Suprapubic skin (tissue), 4 donors: ENCODE data around the gene ATP5F1E. TPM values are rescaled to one million over a fixed set of nuclear protein-coding genes. Genes with fewer than 3 reads are reported as not detected.

ENCODE experiments used
- DNase-seq, 2 donors: peaks; one replicate each; pipeline ENCODE4 v3.0.0-alpha.2; 2019; ENCODE audit warnings: low spot score in 2 of 2
- H3K27ac ChIP-seq: fragments of 200-600 bp; sonication (generic); one replicate; pipeline ENCODE4 v1.5.1; 2019
- H3K27me3 ChIP-seq: fragments of 200-600 bp; sonication (generic); one replicate; pipeline ENCODE4 v1.5.1; 2019
- H3K36me3 ChIP-seq: fragments of 200-600 bp; sonication (generic); one replicate; pipeline ENCODE4 v1.5.1; 2019
- H3K4me1 ChIP-seq: fragments of 200-600 bp; sonication (generic); one replicate; pipeline ENCODE4 v1.5.1; 2019
- H3K4me3 ChIP-seq: fragments of 200-600 bp; sonication (generic); one replicate; pipeline ENCODE4 v1.5.1; 2019; ENCODE audit warnings: mild to moderate bottlenecking
- H3K9me3 ChIP-seq: fragments of 200-600 bp; sonication (generic); one replicate; pipeline ENCODE4 v1.5.1; 2019
- CTCF ChIP-seq, 2 donors: fragments of 200-600 bp in 1 of 2; fragments of 450-650 bp in 1 of 2; sonication (generic) in 1 of 2; IDR thresholded peaks; one replicate each; pipeline ENCODE4 v1.5.1; 2016 to 2019; ENCODE audit warnings: antibody characterized with exemption in 2 of 2, mild to moderate bottlenecking in 1 of 2, moderate library complexity in 1 of 2
- EP300 ChIP-seq: sonication (generic); formaldehyde crosslinking; IDR thresholded peaks from one replicate; pipeline ENCODE4 v1.6.1; 2017; ENCODE audit warnings: antibody characterized with exemption
- POLR2A ChIP-seq, 2 donors: fragments of 450-650 bp; IDR thresholded peaks; one replicate each; pipeline ENCODE4 v1.6.1; 2017; ENCODE audit warnings: antibody characterized with exemption in 2 of 2, mild to moderate bottlenecking in 2 of 2, moderate library complexity in 2 of 2
- POLR2AphosphoS5 ChIP-seq, 3 donors: sonication (generic); formaldehyde crosslinking; IDR thresholded peaks; one replicate each; pipeline ENCODE4 v1.6.1; 2017; ENCODE audit warnings: antibody characterized with exemption in 3 of 3
- WGBS: methylation state at CpG from one replicate; pipeline ENCODE4 v1.1.5; 2018; 5-methylcytosine and 5-hydroxymethylcytosine counted together
- total RNA-seq, 4 donors: library from RNA; depleted of rRNA; stranded (reverse); fragments of >200 nt; gene quantifications; one replicate each; pipeline ENCODE4 v1.1.0, GENCODE V29; 2016

Gene ATP5F1E
- total RNA-seq, 4 donors from 2014 or later: 16.1 to 26.8 (median 19.5) TPM

GRCh38 chr20:59005523-59006166 lies 26.5 kb downstream of the ATP5F1E start:
- WGBS: 74% methylated on average over 3 of the region's 3 CpGs
- Histone ChIP-seq H3K4me3 (peak overlapping the region; percentile 84), H3K4me1 (peaks cover 47% of the 10 kb centered on the region), H3K27me3 (no peaks in the 10 kb centered on the region), H3K27ac (peak overlapping the region; percentile 87), H3K36me3 (peaks cover 13% of the 10 kb centered on the region), H3K9me3 (no peaks in the 10 kb centered on the region)
- TF ChIP-seq EP300 (no peak), POLR2A (IDR thresholded peaks at IDR 0.05) (no peak), POLR2AphosphoS5 (IDR thresholded peaks at IDR 0.05) (no peak), CTCF (IDR thresholded peaks at IDR 0.05) (no peak)
- no peak for DNase-seq

GRCh38 chr20:59004763-59005522 lies 27.2 kb downstream of the ATP5F1E start:
- Histone ChIP-seq H3K9me3 (no peaks in the 10 kb centered on the region), H3K4me1 (peaks cover 40% of the 10 kb centered on the region), H3K27me3 (no peaks in the 10 kb centered on the region), H3K4me3 (peak overlapping the region; percentile 84), H3K36me3 (peaks cover 20% of the 10 kb centered on the region), H3K27ac (peak overlapping the region; percentile 87)
- no peak for DNase-seq
- TF ChIP-seq EP300 (no peak), POLR2AphosphoS5 (IDR thresholded peaks at IDR 0.05) (no peak), POLR2A (IDR thresholded peaks at IDR 0.05) (no peak)
- 56% methylated on average over 16 of the region's 17 CpGs for WGBS

GRCh38 chr20:59004493-59004762 lies 27.7 kb downstream of the ATP5F1E start:
- Histone ChIP-seq H3K36me3 (peaks cover 23% of the 10 kb centered on the region), H3K27me3 (no peaks in the 10 kb centered on the region), H3K27ac (no peak overlapping the region), H3K4me3 (peak overlapping the region; percentile 84), H3K4me1 (peaks cover 36% of the 10 kb centered on the region), H3K9me3 (no peaks in the 10 kb centered on the region)
- TF ChIP-seq EP300: no peak
- TF ChIP-seq POLR2A (IDR thresholded peaks at IDR 0.05): no peak
- no peak for TF ChIP-seq POLR2AphosphoS5 (IDR thresholded peaks at IDR 0.05)
- no peak for TF ChIP-seq CTCF (IDR thresholded peaks at IDR 0.05)
- no peak for DNase-seq
- WGBS: 67% methylated on average over 4 of the region's 4 CpGs

GRCh38 chr20:59003836-59004492 lies 28.2 kb downstream of the ATP5F1E start:
- no peaks in the 10 kb centered on the region for H3K27me3 ChIP-seq
- H3K4me1 ChIP-seq: peaks cover 36% of the 10 kb centered on the region
- 79% methylated on average over 16 of the region's 16 CpGs for WGBS
- no peak for TF ChIP-seq POLR2A (IDR thresholded peaks at IDR 0.05)
- TF ChIP-seq CTCF (IDR thresholded peaks at IDR 0.05): no peak
- no peak for TF ChIP-seq EP300
- TF ChIP-seq POLR2AphosphoS5 (IDR thresholded peaks at IDR 0.05): no peak
- peak in 1 of 2 donors; percentile 56 for DNase-seq
- no peak overlapping the region for H3K4me3 ChIP-seq
- H3K27ac ChIP-seq: no peak overlapping the region
- H3K9me3 ChIP-seq: no peaks in the 10 kb centered on the region
- H3K36me3 ChIP-seq: peaks cover 28% of the 10 kb centered on the region

- Histone ChIP-seq H3K36me3 (peaks cover 36% of the 10 kb centered on the region), H3K9me3 (no peaks in the 10 kb centered on the region), H3K4me1 (peaks cover 36% of the 10 kb centered on the region), H3K27me3 (no peaks in the 10 kb centered on the region), H3K4me3 (no peak overlapping the region), H3K27ac (no peak overlapping the region)
- no peak for TF ChIP-seq POLR2AphosphoS5 (IDR thresholded peaks at IDR 0.05)
- TF ChIP-seq CTCF (IDR thresholded peaks at IDR 0.05): no peak
- TF ChIP-seq POLR2A (IDR thresholded peaks at IDR 0.05): no peak
- no peak for TF ChIP-seq EP300
- WGBS: 91% methylated on average over 14 of the region's 17 CpGs
- no peak for DNase-seq
These were observed 29.2 kb downstream of the ATP5F1E start for GRCh38 chr20:59002874-59003399.
